Nephron progenitor cell (in vitro differentiated cells): ENCODE measurements around the gene ARFGAP2.

Source experiments
- DNase-seq: peaks from one replicate; pipeline ENCODE4 v3.0.0; 2021
- H3K27ac Mint-ChIP-seq: 2 replicates; pipeline ENCODE4 v1.8.0; 2021; ENCODE audit warnings: mild to moderate bottlenecking, moderate library complexity, mixed read lengths
- H3K27me3 Mint-ChIP-seq: 2 replicates; pipeline ENCODE4 v1.8.0; 2021; ENCODE audit warnings: mild to moderate bottlenecking, low read depth, mixed read lengths; ENCODE audit not compliant: poor library complexity
- H3K36me3 Mint-ChIP-seq: 2 replicates; pipeline ENCODE4 v1.8.0; 2021; ENCODE audit warnings: low read depth, mixed read lengths
- H3K4me1 Mint-ChIP-seq: 2 replicates; pipeline ENCODE4 v1.8.0; 2021; ENCODE audit warnings: mixed read lengths
- H3K4me3 Mint-ChIP-seq: 2 replicates; pipeline ENCODE4 v1.8.0; 2021; ENCODE audit warnings: mild to moderate bottlenecking, moderate library complexity, mixed read lengths
- H3K9me3 Mint-ChIP-seq: 2 replicates; pipeline ENCODE4 v1.8.0; 2021; ENCODE audit warnings: mild to moderate bottlenecking, moderate library complexity, mixed read lengths
- CTCF ChIP-seq: fragments of 200-600 bp; sonication (generic); IDR thresholded peaks from 2 replicates; pipeline ENCODE4 v1.5.0; 2021; ENCODE audit warnings: antibody characterized with exemption

ARFGAP2 gene

GRCh38 chr11:47156333-47156732 is 20.3 kb downstream of the ARFGAP2 start:
- no peak overlapping the region for H3K27ac Mint-ChIP-seq
- H3K4me3 Mint-ChIP-seq = no peak overlapping the region
- TF ChIP-seq CTCF = no peak
- DNase-seq = no peak
- H3K27me3 Mint-ChIP-seq = no peaks in the 10 kb centered on the region
- no peaks in the 10 kb centered on the region for H3K9me3 Mint-ChIP-seq
- peaks cover 49% of the 10 kb centered on the region for H3K4me1 Mint-ChIP-seq
- H3K36me3 Mint-ChIP-seq = peaks cover 14% of the 10 kb centered on the region

DNA sequence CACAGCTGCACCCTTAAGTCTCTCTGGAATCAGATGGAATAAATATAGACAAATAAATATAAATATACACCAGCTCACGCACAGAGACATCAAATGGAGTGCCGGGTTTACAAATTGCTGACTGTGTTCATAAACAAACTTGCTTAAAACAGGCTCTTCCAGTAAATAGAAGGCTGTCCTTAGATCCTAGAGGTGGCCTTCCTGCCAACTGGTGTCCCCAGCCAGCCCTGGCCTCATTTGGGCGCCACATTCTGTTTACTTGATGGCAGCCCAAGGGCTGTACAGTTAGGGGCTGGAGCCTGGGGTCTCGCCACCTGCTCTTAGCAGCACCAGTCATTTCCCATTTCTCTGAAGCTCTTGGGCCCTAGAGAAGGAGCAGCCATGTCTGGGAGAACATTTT is 20.8 kb downstream of the ARFGAP2 start:
- no peaks in the 10 kb centered on the region for H3K27me3 Mint-ChIP-seq

GRCh38 chr11:47154616-47155570 is 21.8 kb downstream of the ARFGAP2 start:
- Mint-ChIP-seq H3K4me1 (peaks cover 57% of the 10 kb centered on the region), H3K9me3 (no peaks in the 10 kb centered on the region), H3K4me3 (no peak overlapping the region), H3K27ac (no peak overlapping the region), H3K27me3 (peaks cover 3% of the 10 kb centered on the region), H3K36me3 (peaks cover 19% of the 10 kb centered on the region)
- no peak for DNase-seq
- TF ChIP-seq CTCF = no peak

More for the DNA sequence above, 20.8 kb downstream of the ARFGAP2 start:
- no peak for TF ChIP-seq CTCF
- DNase-seq = no peak
- Mint-ChIP-seq H3K4me3 (no peak overlapping the region), H3K27ac (peak overlapping the region; percentile 88), H3K4me1 (peaks cover 50% of the 10 kb centered on the region), H3K9me3 (no peaks in the 10 kb centered on the region), H3K36me3 (peaks cover 14% of the 10 kb centered on the region)

GRCh38 chr11:47152953-47153950 is 23.4 kb downstream of the ARFGAP2 start:
- TF ChIP-seq CTCF = peak; percentile 97
- H3K4me3 Mint-ChIP-seq = no peak overlapping the region
- H3K36me3 Mint-ChIP-seq = peaks cover 14% of the 10 kb centered on the region
- peaks cover 3% of the 10 kb centered on the region for H3K27me3 Mint-ChIP-seq
- H3K27ac Mint-ChIP-seq = peak overlapping the region; percentile 11
- DNase-seq = peak; percentile 87
- H3K9me3 Mint-ChIP-seq = no peaks in the 10 kb centered on the region
- H3K4me1 Mint-ChIP-seq = peaks cover 58% of the 10 kb centered on the region

DNA sequence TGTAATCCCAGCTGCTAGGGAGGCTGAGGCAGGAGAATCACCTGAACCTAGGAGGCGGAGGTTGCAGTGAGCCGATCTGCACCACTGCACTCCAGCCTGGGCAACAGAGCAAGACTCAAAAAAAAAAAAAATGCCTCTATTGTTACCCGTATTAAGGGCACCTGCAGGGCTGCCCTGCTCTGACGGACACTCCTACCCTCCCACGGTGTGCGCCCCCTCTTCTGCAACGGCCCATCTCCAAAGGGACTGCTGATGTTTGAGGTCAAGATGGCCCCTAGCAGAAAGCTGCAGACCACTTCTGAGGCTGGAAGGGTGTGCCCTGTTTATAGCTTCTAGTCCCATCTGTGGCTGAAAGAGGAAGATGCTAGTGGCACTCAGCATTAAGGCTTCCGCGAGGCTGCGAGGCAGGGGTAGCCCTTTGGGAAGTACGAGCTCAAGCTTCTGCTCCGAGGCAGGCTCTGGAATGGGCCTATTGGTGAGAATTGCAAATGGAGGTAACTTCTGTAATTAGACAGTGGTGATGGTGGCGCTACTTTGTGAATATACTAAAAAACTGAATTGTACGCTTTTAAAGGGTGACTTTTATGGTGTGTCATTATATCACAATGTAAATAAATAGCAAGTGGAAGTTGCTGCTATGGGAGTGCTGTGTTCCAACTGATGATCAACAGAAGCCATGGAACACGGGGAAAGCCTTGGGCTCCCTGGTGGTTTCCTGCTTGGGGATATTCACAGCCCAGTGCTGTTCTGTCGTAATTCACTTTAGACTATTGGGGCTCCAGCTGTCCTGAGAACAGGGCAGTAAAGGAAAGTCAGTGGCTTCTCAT is 24.3 kb downstream of the ARFGAP2 start:
- H3K4me3 Mint-ChIP-seq = no peak overlapping the region
- H3K4me1 Mint-ChIP-seq = peaks cover 53% of the 10 kb centered on the region
- H3K27ac Mint-ChIP-seq = peak overlapping the region; percentile 77
- peaks cover 3% of the 10 kb centered on the region for H3K27me3 Mint-ChIP-seq
- peaks cover 13% of the 10 kb centered on the region for H3K36me3 Mint-ChIP-seq
- no peak for TF ChIP-seq CTCF
- no peaks in the 10 kb centered on the region for H3K9me3 Mint-ChIP-seq
- DNase-seq = no peak
